Jurkat, Clone E6-1 (cell line): ENCODE data around the gene DNAJC17.
A peak's percentile ranks its signal among the peaks of the same experiment; 100 is the strongest.

ENCODE experiments used
- DNase-seq: peaks from one replicate; pipeline ENCODE4 v3.0.0-alpha.2; 2011; ENCODE audit warnings: low read depth, low spot score
- H3K4me3 ChIP-seq: 2 replicates; pipeline ENCODE4 v1.5.1; 2011; ENCODE audit warnings: mild to moderate bottlenecking, low read length, control low read depth, moderate library complexity

Gene DNAJC17

GRCh38 chr15:40832903-40833302 lies 25.6 kb upstream of the DNAJC17 start:
- no peak overlapping the region for H3K4me3 ChIP-seq
- DNase-seq: no peak

GRCh38 chr15:40831861-40832260 lies 24.6 kb upstream of the DNAJC17 start:
- H3K4me3 ChIP-seq: no peak overlapping the region
- no peak for DNase-seq

GRCh38 chr15:40830884-40831283 lies 23.6 kb upstream of the DNAJC17 start:
- no peak overlapping the region for H3K4me3 ChIP-seq
- no peak for DNase-seq

GRCh38 chr15:40829115-40829514 lies 21.8 kb upstream of the DNAJC17 start:
- DNase-seq: peak; percentile 16
- no peak overlapping the region for H3K4me3 ChIP-seq

- DNase-seq: no peak
- H3K4me3 ChIP-seq: no peak within 1 kb of the TSS
Observed at GRCh38 chr15:40828447-40829036, 21.3 kb upstream of the DNAJC17 start, which contains the start of gene PPP1R14D. PPP1R14D (minus strand) TSS chr15:40828708; CDS start chr15:40828641, 67 bp downstream.

GRCh38 chr15:40826423-40827075 lies 19.3 kb upstream of the DNAJC17 start:
- H3K4me3 ChIP-seq: no peak overlapping the region
- DNase-seq: no peak

- DNase-seq: no peak
- H3K4me3 ChIP-seq: no peak overlapping the region
Observed at GRCh38 chr15:40825661-40826422, 18.6 kb upstream of the DNAJC17 start.

GRCh38 chr15:40823572-40824343 lies 16.5 kb upstream of the DNAJC17 start:
- DNase-seq: no peak
- H3K4me3 ChIP-seq: no peak overlapping the region

GRCh38 chr15:40821195-40821594 lies 13.9 kb upstream of the DNAJC17 start:
- no peak overlapping the region for H3K4me3 ChIP-seq

GRCh38 chr15:40819048-40819447 lies 11.8 kb upstream of the DNAJC17 start:
- DNase-seq: no peak
- H3K4me3 ChIP-seq: no peak overlapping the region

More at GRCh38 chr15:40821195-40821594, 13.9 kb upstream of the DNAJC17 start:
- DNase-seq: no peak

GRCh38 chr15:40815042-40815698 lies 7.9 kb upstream of the DNAJC17 start:
- no peak overlapping the region for H3K4me3 ChIP-seq
- DNase-seq: no peak

GRCh38 chr15:40812721-40813425 lies 5.6 kb upstream of the DNAJC17 start:
- no peak for DNase-seq
- no peak overlapping the region for H3K4me3 ChIP-seq

GRCh38 chr15:40808861-40809450 lies 1.7 kb upstream of the DNAJC17 start:
- no peak overlapping the region for H3K4me3 ChIP-seq
- DNase-seq: no peak

GRCh38 chr15:40807888-40808461 lies 702 bp upstream of the DNAJC17 start:
- H3K4me3 ChIP-seq: peak overlapping the region; percentile 81
- DNase-seq: no peak

- DNase-seq: no peak
Observed at GRCh38 chr15:40806672-40807027, 623 bp downstream of the DNAJC17 start.

GRCh38 chr15:40803688-40804087 lies 3.6 kb downstream of the DNAJC17 start:
- DNase-seq: no peak
- H3K4me3 ChIP-seq: no peak overlapping the region

More at GRCh38 chr15:40806672-40807027, 623 bp downstream of the DNAJC17 start:
- H3K4me3 ChIP-seq: peak overlapping the region; percentile 81

GRCh38 chr15:40803076-40803475 lies 4.2 kb downstream of the DNAJC17 start:
- H3K4me3 ChIP-seq: no peak overlapping the region
- no peak for DNase-seq

GRCh38 chr15:40799523-40799922 lies 7.8 kb downstream of the DNAJC17 start:
- no peak for DNase-seq
- no peak overlapping the region for H3K4me3 ChIP-seq
